SK-N-SH (cell line): ENCODE results near the gene CD46. TPM values are rescaled to one million over a fixed set of nuclear protein-coding genes. Genes with fewer than 3 reads are reported as not detected.
"Not testable (repeated sequence)": the region's sequence is repeated elsewhere in the genome, so short reads cannot be mapped to it uniquely, and the experiment has no call there.

Experiments
- CTCF ChIA-PET: fragments of 300-600, 350-600 bp; formaldehyde crosslinking; extraction: SDS; loops from one replicate; lab custom pipeline; 2021; lab: Yijun Ruan, JAX
- POLR2A ChIA-PET: fragments of 350-600 bp; sonication (Branson Sonifier 250); formaldehyde crosslinking; extraction: SDS; loops from one replicate; lab custom pipeline; 2020; ENCODE audit warnings: antibody characterized with exemption, inconsistent platforms; lab: Yijun Ruan, JAX
- DNase-seq: peaks from one replicate; pipeline ENCODE4 v3.0.0; 2012
- H2AFZ ChIP-seq: fragments of 200-600 bp; sonication (generic); 2 replicates; pipeline ENCODE4 v1.8.1; 2016; ENCODE audit warnings: antibody characterized with exemption, mild to moderate bottlenecking, low read depth
- H3F3A ChIP-seq: fragments of 200-600 bp; sonication (generic); replicated peaks from 2 replicates; pipeline ENCODE3; 2016; ENCODE audit warnings: antibody characterized with exemption, mild to moderate bottlenecking; ENCODE audit not compliant: insufficient read depth
- H3K27ac ChIP-seq, 2 experiments: fragments of 200-500 bp in 1 of 2; fragments of 200-600 bp in 1 of 2; sonication (Bioruptor generic) in 1 of 2; sonication (generic), shearing (Covaris generic) in 1 of 2; 2 replicates each; pipeline versions ENCODE4 v1.5.1 to v1.6.1; 2014 to 2016; ENCODE audit warnings: low read depth in 2 of 2, inconsistent platforms in 1 of 2, low read length in 1 of 2, mild to moderate bottlenecking in 1 of 2, mixed read lengths in 1 of 2
- H3K27me3 ChIP-seq: fragments of 200-600 bp; sonication (generic), shearing (Covaris generic); 2 replicates; pipeline ENCODE4 v1.6.1; 2016; ENCODE audit warnings: mixed run types; ENCODE audit not compliant: insufficient read depth
- H3K36me3 ChIP-seq, 2 experiments: fragments of 200-500 bp in 1 of 2; fragments of 200-600 bp in 1 of 2; sonication (Bioruptor generic) in 1 of 2; sonication (generic) in 1 of 2; replicated peaks in 1 of 2; 2 replicates each; pipeline versions ENCODE3 to v1.5.1; 2014 to 2016; ENCODE audit warnings: low read length in 1 of 2, mild to moderate bottlenecking in 1 of 2; ENCODE audit not compliant: insufficient read depth in 2 of 2, control insufficient read depth in 1 of 2
- H3K4me1 ChIP-seq, 2 experiments: fragments of 200-500 bp in 1 of 2; fragments of 200-600 bp in 1 of 2; sonication (Bioruptor generic) in 1 of 2; sonication (generic), shearing (Covaris generic) in 1 of 2; 2 replicates each; pipeline versions ENCODE4 v1.5.1 to v1.6.1; 2014 to 2016; ENCODE audit warnings: low read depth in 1 of 2, low read length in 1 of 2, mixed run types in 1 of 2; ENCODE audit not compliant: insufficient read depth in 2 of 2, control insufficient read depth in 1 of 2
- H3K4me2 ChIP-seq: fragments of 200-600 bp; sonication (generic), shearing (Covaris generic); 2 replicates; pipeline ENCODE4 v1.6.1; 2017; ENCODE audit warnings: mixed run types
- H3K4me3 ChIP-seq, 2 experiments: fragments of 200-500 bp in 1 of 2; fragments of 200-600 bp in 1 of 2; sonication (Bioruptor generic) in 1 of 2; sonication (generic), shearing (Covaris generic) in 1 of 2; 2 replicates each; pipeline versions ENCODE4 v1.5.1 to v1.8.1; 2014 to 2016; ENCODE audit warnings: low read depth in 2 of 2, inconsistent platforms in 1 of 2, low read length in 1 of 2, mild to moderate bottlenecking in 1 of 2, mixed read lengths in 1 of 2, moderate library complexity in 1 of 2
- H3K79me2 ChIP-seq: fragments of 200-600 bp; sonication (generic); 2 replicates; pipeline ENCODE4 v1.8.1; 2017; ENCODE audit warnings: mild to moderate bottlenecking; ENCODE audit not compliant: insufficient read depth
- H3K9ac ChIP-seq: fragments of 200-600 bp; sonication (generic); 2 replicates; pipeline ENCODE4 v1.6.1; 2017; ENCODE audit warnings: mixed run types
- H3K9me2 ChIP-seq: fragments of 200-600 bp; sonication (generic); 2 replicates; pipeline ENCODE4 v1.6.1; 2017; ENCODE audit warnings: mixed run types
- H3K9me3 ChIP-seq: fragments of 200-600 bp; sonication (generic); 2 replicates; pipeline ENCODE4 v1.6.1; 2017; ENCODE audit warnings: mixed run types, mild to moderate bottlenecking, moderate library complexity
- H4K20me1 ChIP-seq: fragments of 200-600 bp; sonication (generic); 2 replicates; pipeline ENCODE4 v1.6.1; 2017; ENCODE audit warnings: mild to moderate bottlenecking, mixed run types; ENCODE audit not compliant: insufficient read depth
- CHD2 ChIP-seq: fragments of 150-350 bp; IDR thresholded peaks from 2 replicates; pipeline ENCODE4 v1.6.1; 2018; ENCODE audit warnings: low read length; ENCODE audit not compliant: partially characterized antibody
- EP300 ChIP-seq, 2 experiments: IDR thresholded peaks; 2 replicates each; pipeline versions ENCODE4 v1.4.0 to v1.6.1; 2012; ENCODE audit warnings: borderline replicate concordance in 1 of 2, low read depth in 1 of 2, low read length in 1 of 2
- FOSL2 ChIP-seq: IDR thresholded peaks from 2 replicates; pipeline ENCODE4 v1.4.0; 2012; ENCODE audit warnings: low read depth, mild to moderate bottlenecking, moderate library complexity, borderline replicate concordance
- FOXJ3 ChIP-seq: sonication (generic); formaldehyde crosslinking; IDR thresholded peaks from 2 replicates; pipeline ENCODE4 v1.5.1; 2020; ENCODE audit warnings: mild to moderate bottlenecking, missing genetic modification reagents
- FOXM1 ChIP-seq: IDR thresholded peaks from 2 replicates; pipeline ENCODE4 v1.4.0; 2012; ENCODE audit warnings: low read depth, mild to moderate bottlenecking
- JUND ChIP-seq: IDR thresholded peaks from 2 replicates; pipeline ENCODE4 v1.4.0; 2012
- MXI1 ChIP-seq: IDR thresholded peaks from 2 replicates; pipeline ENCODE4 v1.6.1; 2012; ENCODE audit warnings: mild to moderate bottlenecking, low read depth, low read length, improper control_type of control experiment
- RAD21 ChIP-seq: IDR thresholded peaks from 2 replicates; pipeline ENCODE4 v1.6.1; 2012; ENCODE audit warnings: mild to moderate bottlenecking, low read length
- SMC3 ChIP-seq: IDR thresholded peaks from 2 replicates; pipeline ENCODE4 v1.6.1; 2012; ENCODE audit warnings: low read depth, low read length, improper control_type of control experiment
- TAF1 ChIP-seq: IDR thresholded peaks from 2 replicates; pipeline ENCODE4 v1.6.1; 2012; ENCODE audit warnings: low read depth, mild to moderate bottlenecking, low read length, moderate library complexity, borderline replicate concordance
- TEAD4 ChIP-seq: IDR thresholded peaks from 2 replicates; pipeline ENCODE4 v1.4.0; 2012; ENCODE audit warnings: mild to moderate bottlenecking, borderline replicate concordance; ENCODE audit not compliant: insufficient read depth
- YY1 ChIP-seq: IDR thresholded peaks from 2 replicates; pipeline ENCODE4 v1.4.0; 2012; ENCODE audit warnings: low read depth, mild to moderate bottlenecking
- WGBS: methylation state at CpG from one replicate; pipeline ENCODE4 v1.1.6; 2017; ENCODE audit warnings: low lambda C conversion rate; 5-methylcytosine and 5-hydroxymethylcytosine counted together
- polyA plus RNA-seq, 3 experiments: library from polyadenylated mRNA; depleted of rRNA; stranded (reverse); fragments of >200 nt; gene quantifications; 2 replicates each; pipeline ENCODE4 v1.2.3, GENCODE V29; 2012
- TF ChIP-seq, protein P1 (sequence below): IDR thresholded peaks from 2 replicates; pipeline ENCODE4 v1.4.0; 2012; ENCODE audit warnings: low read depth, borderline replicate concordance

The CD46 gene
- polyA plus RNA-seq, 1 of the 3 experiments (the other 2 are of a cell fraction) = 56.0 TPM

DNA sequence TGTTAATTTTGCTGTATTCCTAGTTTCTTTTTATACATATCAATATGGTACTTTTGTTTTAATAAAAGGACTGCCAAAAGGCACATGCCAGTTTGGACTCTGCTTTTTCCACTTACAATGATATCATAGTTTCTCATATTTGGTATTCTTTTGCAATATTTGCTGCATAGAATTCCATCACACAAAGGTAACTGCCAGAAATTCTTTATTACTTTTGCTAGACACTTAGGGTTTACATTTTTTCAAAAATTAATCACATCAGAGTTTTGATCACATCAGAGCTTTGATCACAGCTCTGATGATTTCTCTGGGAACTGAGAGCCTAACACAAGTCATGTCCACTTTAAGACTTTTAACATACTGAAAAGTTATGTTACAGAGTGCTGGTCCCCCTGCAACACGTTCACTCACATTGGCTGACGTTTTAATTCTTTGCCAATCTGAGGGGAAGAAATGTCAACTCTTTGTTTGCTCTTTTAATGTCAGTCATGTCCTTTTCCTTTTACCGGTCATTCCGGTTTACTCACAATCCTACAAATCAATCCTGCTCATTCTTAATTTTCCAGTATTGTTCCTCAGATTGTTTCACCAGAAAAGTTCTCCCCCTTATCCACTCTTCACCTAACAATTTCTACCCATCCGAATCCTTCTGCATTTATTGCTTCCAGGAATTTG lies 1.1 kb upstream of the CD46 start:
- no peaks in the 10 kb centered on the region for H3K27me3 ChIP-seq
- H3K79me2 ChIP-seq = peaks cover 38% of the 10 kb centered on the region
- no peaks in the 10 kb centered on the region for H3K36me3 ChIP-seq
- no peak for DNase-seq
- ChIA-PET CTCF (interaction anchor here (5.8 kb wide), 1 partner anchor 46 kb away, joined by 35 read pairs; no protein-coding TSS in a partner anchor), POLR2A (no interaction called here)
- no peaks in the 10 kb centered on the region for H3K9me2 ChIP-seq
- H3K4me2 ChIP-seq = peak overlapping the region; percentile 79
- H3K9me3 ChIP-seq = no peaks in the 10 kb centered on the region
- no peaks in the 10 kb centered on the region for H3F3A ChIP-seq
- H2AFZ ChIP-seq = peak overlapping the region; percentile 97
- peak overlapping the region; percentile 87 to 99; a peak in 3 of 4 replicates for H3K4me3 ChIP-seq
- H3K27ac ChIP-seq = no peak overlapping the region; a peak in 1 of 4 replicates
- 85% methylated on average over 5 of the region's 5 CpGs for WGBS
- H3K9ac ChIP-seq = no peak overlapping the region
- peaks cover 17 to 20% of the 10 kb centered on the region in 2 experiments; a peak in 3 of 4 replicates for H3K4me1 ChIP-seq
- peaks cover 21% of the 10 kb centered on the region for H4K20me1 ChIP-seq
- TF ChIP-seq JUND (no peak), FOSL2 (no peak), EP300 (IDR thresholded peaks at IDR 0.05; ENCODE audit: borderline replicate concordance in 1 of 2, low read depth in 1 of 2, low read length in 1 of 2) (no peak), FOXM1 (no peak), SMC3 (no peak), MXI1 (no peak), RAD21 (no peak), CHD2 (no peak), TEAD4 (no peak), FOXJ3 (no peak), TAF1 (no peak), YY1 (no peak)
- TF ChIP-seq, protein P1, sequence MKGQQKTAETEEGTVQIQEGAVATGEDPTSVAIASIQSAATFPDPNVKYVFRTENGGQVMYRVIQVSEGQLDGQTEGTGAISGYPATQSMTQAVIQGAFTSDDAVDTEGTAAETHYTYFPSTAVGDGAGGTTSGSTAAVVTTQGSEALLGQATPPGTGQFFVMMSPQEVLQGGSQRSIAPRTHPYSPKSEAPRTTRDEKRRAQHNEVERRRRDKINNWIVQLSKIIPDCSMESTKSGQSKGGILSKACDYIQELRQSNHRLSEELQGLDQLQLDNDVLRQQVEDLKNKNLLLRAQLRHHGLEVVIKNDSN = no peak

DNA sequence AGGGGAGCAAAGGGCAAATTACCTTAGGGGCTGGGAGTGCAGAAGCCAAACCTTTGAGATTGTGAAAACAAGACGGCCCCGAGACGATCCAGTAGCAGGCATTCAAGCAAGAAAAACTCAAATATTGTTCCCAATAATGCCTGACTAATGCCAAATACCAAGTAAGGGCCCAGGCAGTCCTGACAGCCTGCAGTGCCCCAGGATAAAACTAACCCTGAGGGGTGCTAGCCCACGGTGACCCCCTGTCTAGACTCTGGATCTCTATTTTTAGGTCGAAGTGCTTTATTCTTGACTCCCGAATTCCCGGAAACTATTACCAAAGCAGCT lies 428 bp upstream of the CD46 start:
- Histone ChIP-seq H3K27ac (peak overlapping the region; percentile 72 to 90), H2AFZ (peak overlapping the region; percentile 97), H3K79me2 (peaks cover 44% of the 10 kb centered on the region), H3K4me1 (peaks cover 17 to 20% of the 10 kb centered on the region in 2 experiments; a peak in 3 of 4 replicates), H4K20me1 (peaks cover 22% of the 10 kb centered on the region), H3K4me2 (peak overlapping the region; percentile 79), H3K4me3 (peak overlapping the region; percentile 87 to 99), H3K9ac (peak overlapping the region; percentile 50; the same call in 1 of the 2 replicates)
- H3K36me3 ChIP-seq, H3F3A ChIP-seq, H3K9me3 ChIP-seq, POLR2A ChIA-PET, H3K9me2 ChIP-seq, DNase-seq, H3K27me3 ChIP-seq: not testable (repeated sequence)
- WGBS = 36% methylated on average over 7 of the region's 7 CpGs
- CTCF ChIA-PET = interaction anchor here (5.8 kb wide), 1 partner anchor 46 kb away, joined by 35 read pairs; no protein-coding TSS in a partner anchor
